ENCODE measurements around the gene NR2F2. TPM values are rescaled to one million over a fixed set of nuclear protein-coding genes. Genes with fewer than 3 reads are reported as not detected.

NR2F2 gene
- total RNA-seq, 1 donor from 2014 or later = not detected

GRCh38 chr15:96358001-96358801 lies 27.7 kb downstream of the NR2F2 start:
- Mint-ChIP-seq H3K9me3 (no peaks in the 10 kb centered on the region), H3K27me3 (peaks cover 56% of the 10 kb centered on the region), H3K27ac (no peak overlapping the region), H3K4me1 (peaks cover 21% of the 10 kb centered on the region), H3K4me3 (peak overlapping the region; percentile 83), H3K36me3 (ENCODE audit: low read depth) (no peaks in the 10 kb centered on the region)
- ChIA-PET CTCF (interaction anchor here (0.6 kb wide), 1 partner anchor 876 kb away, joined by 3 read pairs; no protein-coding TSS in a partner anchor), POLR2A (no interaction called here)
- ATAC-seq (ENCODE audit: low read depth) (no peak), DNase-seq (no peak)
- intact Hi-C loops (cut with micrococcal nuclease) = no loop called here
- TF ChIP-seq CTCF (IDR thresholded peaks at IDR 0.05) = no peak

DNA sequence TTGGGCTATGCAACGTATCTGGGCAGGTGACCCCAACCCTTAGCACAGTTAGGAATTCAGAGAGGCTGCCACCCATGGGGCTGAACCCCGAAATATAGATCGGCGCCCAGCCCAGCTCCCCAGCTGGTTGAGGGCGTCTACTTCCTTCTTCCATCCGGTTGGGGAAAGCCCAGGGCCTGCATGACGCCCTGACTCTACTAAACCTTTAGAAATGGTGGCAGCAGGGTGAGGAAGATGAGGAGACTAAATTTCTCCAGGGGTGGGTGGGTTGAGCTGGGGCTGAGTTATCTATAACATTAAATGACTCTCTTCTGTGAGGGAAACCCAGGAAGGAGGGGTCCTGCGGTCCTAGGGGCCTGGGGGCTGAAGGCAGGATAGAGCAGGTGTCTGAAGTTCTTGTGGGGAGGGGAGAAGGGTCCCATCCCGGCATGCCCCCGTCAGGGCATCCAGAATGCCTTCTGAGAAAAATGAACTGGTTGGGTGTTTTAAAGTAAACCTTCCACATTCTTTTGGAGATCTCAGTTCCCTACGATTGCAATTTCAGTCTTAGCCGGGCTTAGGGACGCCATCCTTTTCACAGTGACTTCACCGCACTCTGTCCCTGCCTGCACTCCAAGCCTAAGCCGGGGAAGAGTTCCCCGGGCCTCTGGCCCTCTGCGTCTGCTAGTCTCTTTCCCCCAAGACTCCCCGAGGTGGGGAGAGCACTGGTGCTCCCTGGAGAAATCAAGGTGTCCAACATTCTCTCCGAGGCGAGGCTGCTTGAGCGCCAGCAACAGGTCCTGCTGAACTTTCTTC lies 28.5 kb downstream of the NR2F2 start:
- intact Hi-C loops (cut with micrococcal nuclease) = no loop called here
- Mint-ChIP-seq H3K27me3 (peaks cover 60% of the 10 kb centered on the region), H3K9me3 (no peaks in the 10 kb centered on the region), H3K4me1 (peaks cover 21% of the 10 kb centered on the region), H3K4me3 (no peak overlapping the region), H3K27ac (no peak overlapping the region), H3K36me3 (ENCODE audit: low read depth) (no peaks in the 10 kb centered on the region)
- CTCF ChIA-PET = interaction anchor here (0.6 kb wide), 1 partner anchor 875 kb away, joined by 3 read pairs; no protein-coding TSS in a partner anchor
- ATAC-seq (ENCODE audit: low read depth) (no peak), DNase-seq (no peak)
- no peak for TF ChIP-seq CTCF (IDR thresholded peaks at IDR 0.05)
- POLR2A ChIA-PET = no interaction called here

DNA sequence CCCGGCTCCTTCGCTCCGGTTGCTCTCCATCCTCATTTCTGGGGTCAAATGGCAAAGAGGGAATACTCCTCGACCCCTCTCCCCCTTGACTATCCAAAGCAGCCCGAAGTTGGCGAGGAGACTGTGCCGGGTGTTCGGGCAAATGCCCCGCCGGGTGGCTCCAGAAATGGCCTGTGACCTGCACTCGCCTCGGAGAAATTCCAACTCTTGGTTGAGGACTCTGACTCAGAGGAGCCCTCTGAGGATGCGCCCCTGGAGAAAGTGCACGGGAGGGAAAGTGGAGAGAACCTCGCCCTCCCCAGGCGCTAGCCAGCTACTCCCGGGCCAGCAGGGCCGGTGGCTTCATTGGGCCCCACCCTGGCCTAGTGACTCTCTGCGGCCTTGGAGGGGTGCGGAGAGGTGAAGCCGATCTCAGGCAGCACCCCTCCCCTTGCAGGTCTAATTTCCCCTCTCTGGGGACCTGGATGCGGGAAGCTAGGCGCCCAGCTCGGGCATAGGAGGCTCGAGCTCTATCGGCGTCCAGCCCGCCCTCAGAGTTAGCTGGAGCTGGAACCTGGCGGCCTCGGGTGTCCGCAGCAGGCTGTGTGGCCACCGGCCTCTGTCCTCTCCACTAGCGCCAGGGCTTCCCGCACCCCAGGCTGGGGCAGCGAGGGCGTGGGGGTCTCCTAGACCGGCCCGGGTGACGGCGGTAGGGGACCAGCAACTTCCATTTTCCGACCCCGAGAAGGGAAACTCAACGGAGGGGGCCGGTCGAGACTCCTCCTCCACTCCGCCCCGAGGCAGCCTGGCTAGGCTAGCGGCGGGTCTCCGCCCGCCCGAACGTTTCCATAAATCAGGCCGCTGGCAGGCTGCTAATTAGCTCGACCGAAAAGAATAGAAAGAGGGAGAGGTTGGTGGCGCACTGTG lies 29.4 kb downstream of the NR2F2 start:
- Mint-ChIP-seq H3K4me1 (peaks cover 21% of the 10 kb centered on the region), H3K4me3 (no peak overlapping the region), H3K27ac (no peak overlapping the region), H3K36me3 (ENCODE audit: low read depth) (no peaks in the 10 kb centered on the region), H3K9me3 (no peaks in the 10 kb centered on the region), H3K27me3 (peaks cover 61% of the 10 kb centered on the region)
- no peak for ATAC-seq (ENCODE audit: low read depth)
- TF ChIP-seq CTCF (IDR thresholded peaks at IDR 0.05) = no peak
- ChIA-PET CTCF (no interaction called here), POLR2A (no interaction called here)
- intact Hi-C loops (cut with micrococcal nuclease) = no loop called here
- DNase-seq = no peak

GRCh38 chr15:96360581-96361308 lies 30.2 kb downstream of the NR2F2 start:
- ATAC-seq (ENCODE audit: low read depth) (no peak), DNase-seq (no peak)
- POLR2A ChIA-PET = no interaction called here
- no peak overlapping the region for H3K4me3 Mint-ChIP-seq
- peaks cover 63% of the 10 kb centered on the region for H3K27me3 Mint-ChIP-seq
- no peak for TF ChIP-seq CTCF (IDR thresholded peaks at IDR 0.05)
- H3K36me3 Mint-ChIP-seq (ENCODE audit: low read depth) = no peaks in the 10 kb centered on the region
- CTCF ChIA-PET = no interaction called here
- intact Hi-C loops (cut with micrococcal nuclease) = no loop called here
- no peak overlapping the region for H3K27ac Mint-ChIP-seq
- no peaks in the 10 kb centered on the region for H3K9me3 Mint-ChIP-seq
- peaks cover 21% of the 10 kb centered on the region for H3K4me1 Mint-ChIP-seq
